Breast epithelium (tissue), 4 donors: ENCODE results near the gene ADGRE2. TPM values are rescaled to one million over a fixed set of nuclear protein-coding genes. Genes with fewer than 3 reads are reported as not detected.
"Not testable (repeated sequence)": the region's sequence is repeated elsewhere in the genome, so short reads cannot be mapped to it uniquely, and the experiment has no call there.

Experiments used
- DNase-seq, 2 donors: peaks; one replicate each; pipeline ENCODE4 v3.0.0-alpha.2; 2019; ENCODE audit warnings: low spot score in 2 of 2
- H3K27ac ChIP-seq, 2 donors: fragments of 200-600 bp; sonication (generic) in 1 of 2; one replicate each; pipeline ENCODE4 v1.5.1; 2016 to 2019; ENCODE audit warnings: mild to moderate bottlenecking in 1 of 2
- H3K27me3 ChIP-seq, 2 donors: fragments of 200-600 bp; sonication (generic) in 1 of 2; one replicate each; pipeline versions ENCODE4 v1.5.1 to v1.6.0; 2017 to 2019; ENCODE audit warnings: control low read depth in 1 of 2, mild to moderate bottlenecking in 1 of 2
- H3K36me3 ChIP-seq: fragments of 200-600 bp; one replicate; pipeline ENCODE4 v1.5.1; 2019
- H3K4me1 ChIP-seq, 2 donors: fragments of 200-600 bp; sonication (generic); one replicate each; pipeline ENCODE4 v1.5.1; 2016 to 2019; ENCODE audit warnings: control low read depth in 1 of 2
- H3K4me3 ChIP-seq, 3 donors: fragments of 200-600 bp; sonication (generic); 1 replicate in 2 of 3; 2 replicates in 1 of 3; pipeline ENCODE4 v1.5.1; 2016 to 2019; ENCODE audit warnings: mild to moderate bottlenecking in 3 of 3, moderate library complexity in 2 of 3
- H3K9me3 ChIP-seq, 2 donors: fragments of 200-600 bp; sonication (generic) in 1 of 2; one replicate each; pipeline ENCODE4 v1.5.1; 2016 to 2019; ENCODE audit warnings: control low read depth in 1 of 2
- CTCF ChIP-seq, 3 donors: fragments of 450-650 bp; IDR thresholded peaks; one replicate each; pipeline ENCODE4 v1.5.1; 2016 to 2017; ENCODE audit warnings: antibody characterized with exemption in 3 of 3, mild to moderate bottlenecking in 3 of 3, moderate library complexity in 3 of 3
- POLR2A ChIP-seq: fragments of 450-650 bp; IDR thresholded peaks from one replicate; pipeline ENCODE4 v1.6.1; 2016; ENCODE audit warnings: antibody characterized with exemption, mild to moderate bottlenecking, moderate library complexity
- POLR2AphosphoS5 ChIP-seq, 3 donors: sonication (generic); formaldehyde crosslinking; IDR thresholded peaks; one replicate each; pipeline ENCODE4 v1.6.1; 2017; ENCODE audit warnings: antibody characterized with exemption in 3 of 3
- intact Hi-C: fragments of 100-400 bp; cut with DNase I; formaldehyde crosslinking; loops from one replicate; pipeline ENCODE4 v1.15.1; 2023; ENCODE audit warnings: low total_unique reads
- total RNA-seq, 3 donors: library from RNA; depleted of rRNA; stranded (reverse); fragments of >200 nt; gene quantifications; one replicate each; pipeline ENCODE4 v1.1.0, GENCODE V29; 2016

ADGRE2 gene
- total RNA-seq, 3 donors from 2014 or later: 1.9 to 32.1 (median 9.8) TPM

DNA sequence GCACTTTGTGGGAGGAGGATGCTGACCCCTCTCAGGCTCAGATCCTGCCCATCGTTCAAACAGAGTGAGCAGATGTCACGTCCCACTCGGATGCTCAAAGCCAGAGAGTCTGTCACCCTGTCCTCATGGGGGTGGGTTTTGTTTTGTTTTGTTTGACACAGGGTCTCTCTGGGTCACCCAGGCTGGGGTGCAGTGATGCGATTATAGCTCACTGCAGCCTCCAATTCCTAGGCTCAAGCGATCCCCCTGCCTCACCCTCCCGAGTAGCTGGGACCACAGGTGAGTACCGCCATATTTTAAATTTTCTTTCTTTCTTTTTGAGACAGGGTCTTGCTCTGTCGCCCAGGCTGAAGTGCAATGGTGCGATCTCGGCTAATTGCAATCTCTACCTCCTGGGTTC is 4.0 kb downstream of the ADGRE2 start:
- no peaks in the 10 kb centered on the region for H3K4me1 ChIP-seq
- H3K36me3 ChIP-seq: no peaks in the 10 kb centered on the region
- no peak overlapping the region for H3K27ac ChIP-seq
- H3K4me3 ChIP-seq: no peak overlapping the region
- TF ChIP-seq CTCF (IDR thresholded peaks at IDR 0.05) (no peak), POLR2A (no peak), POLR2AphosphoS5 (IDR thresholded peaks at IDR 0.05) (no peak)
- H3K9me3 ChIP-seq: no peaks in the 10 kb centered on the region
- no peaks in the 10 kb centered on the region for H3K27me3 ChIP-seq
- peak in 1 of 2 donors; percentile 7 for DNase-seq
- intact Hi-C loops: no loop called here

DNA sequence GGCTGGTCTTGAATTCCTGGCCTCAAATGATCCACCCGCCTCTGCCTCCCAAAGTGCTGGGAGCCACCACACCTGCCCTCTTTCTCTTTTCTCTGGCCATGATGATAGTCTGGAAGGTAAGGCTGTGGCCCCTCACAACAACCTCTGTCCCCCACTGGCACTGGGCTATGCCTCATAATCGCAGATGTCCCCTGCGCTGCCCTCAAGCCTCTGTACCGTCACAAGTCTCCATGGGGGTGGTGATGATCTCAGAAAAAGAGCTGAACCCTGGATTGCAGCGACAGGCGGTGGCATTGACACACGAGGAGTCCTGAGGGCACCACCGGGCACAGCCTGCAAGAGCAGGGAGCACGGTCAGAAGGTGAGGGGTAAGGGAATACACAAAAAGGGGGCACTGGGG is 4.6 kb downstream of the ADGRE2 start:
- DNase-seq: peak in 1 of 2 donors; percentile 25
- H3K27ac ChIP-seq, H3K4me3 ChIP-seq, H3K4me1 ChIP-seq, H3K36me3 ChIP-seq, intact Hi-C loops, H3K27me3 ChIP-seq, H3K9me3 ChIP-seq: not testable (repeated sequence)

DNA sequence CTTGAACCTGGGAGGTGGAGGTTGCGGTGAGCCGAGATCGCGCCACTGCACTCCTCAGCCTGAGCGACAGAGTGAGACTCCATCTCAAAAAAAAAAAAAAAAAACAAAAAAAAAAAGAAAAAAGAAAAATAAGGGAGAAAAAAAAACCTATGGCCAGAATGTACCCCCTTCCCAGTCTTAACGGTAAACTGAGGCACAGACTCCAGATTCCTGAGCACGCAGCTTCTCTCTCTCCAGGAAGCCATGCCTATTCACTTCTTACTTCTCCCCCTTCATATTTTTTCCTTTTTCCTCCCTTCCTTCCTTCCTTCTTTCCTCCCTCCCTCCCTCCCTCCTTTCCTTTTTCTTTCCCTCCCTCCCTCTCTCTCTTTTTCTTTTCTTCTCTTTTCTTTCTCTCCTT is 5.4 kb downstream of the ADGRE2 start:
- intact Hi-C loops: no loop called here
- no peaks in the 10 kb centered on the region for H3K4me1 ChIP-seq
- H3K36me3 ChIP-seq: no peaks in the 10 kb centered on the region
- H3K9me3 ChIP-seq: no peaks in the 10 kb centered on the region
- no peak overlapping the region for H3K27ac ChIP-seq
- no peak overlapping the region for H3K4me3 ChIP-seq
- TF ChIP-seq POLR2AphosphoS5 (IDR thresholded peaks at IDR 0.05) (no peak), POLR2A (no peak), CTCF (IDR thresholded peaks at IDR 0.05) (no peak)
- no peak for DNase-seq
- no peaks in the 10 kb centered on the region for H3K27me3 ChIP-seq

- Histone ChIP-seq H3K9me3 (no peaks in the 10 kb centered on the region), H3K4me3 (no peak overlapping the region), H3K4me1 (no peaks in the 10 kb centered on the region), H3K27me3 (no peaks in the 10 kb centered on the region), H3K36me3 (no peaks in the 10 kb centered on the region), H3K27ac (no peak overlapping the region)
- DNase-seq: peak in 1 of 2 donors; percentile 5
- no peak for TF ChIP-seq POLR2AphosphoS5 (IDR thresholded peaks at IDR 0.05)
- no peak for TF ChIP-seq POLR2A
- TF ChIP-seq CTCF (IDR thresholded peaks at IDR 0.05): no peak
- intact Hi-C loops: no loop called here
Measured at GRCh38 chr19:14772467-14772866, 5.9 kb downstream of the ADGRE2 start.

GRCh38 chr19:14770944-14771839 is 7.2 kb downstream of the ADGRE2 start:
- intact Hi-C loops: no loop called here
- Histone ChIP-seq H3K36me3 (no peaks in the 10 kb centered on the region), H3K4me1 (no peaks in the 10 kb centered on the region), H3K27ac (no peak overlapping the region), H3K27me3 (no peaks in the 10 kb centered on the region), H3K9me3 (no peaks in the 10 kb centered on the region), H3K4me3 (no peak overlapping the region)
- peak in 1 of 2 donors; percentile 15 for DNase-seq
- TF ChIP-seq POLR2A (no peak), CTCF (IDR thresholded peaks at IDR 0.05) (no peak), POLR2AphosphoS5 (IDR thresholded peaks at IDR 0.05) (no peak)
